H9 (cell line): Measurements from ENCODE around the gene FBXL13. TPM values are rescaled to one million over a fixed set of nuclear protein-coding genes. Genes with fewer than 3 reads are reported as not detected.

Experiments
- DNase-seq: peaks from one replicate; pipeline ENCODE4 v3.0.0-alpha.2; 2017
- H2AFZ ChIP-seq: one replicate; pipeline ENCODE4 v1.6.1; 2013; ENCODE audit warnings: mild to moderate bottlenecking, low read length, control low read depth, moderate library complexity
- H2AK5ac ChIP-seq: 2 replicates; pipeline ENCODE4 v1.6.1; 2013; ENCODE audit warnings: low read length, control low read depth, mixed read lengths; ENCODE audit not compliant: insufficient read length
- H2BK120ac ChIP-seq: one replicate; pipeline ENCODE4 v1.6.1; 2013; ENCODE audit warnings: low read depth, mild to moderate bottlenecking, low read length, control low read depth, inconsistent platforms; ENCODE audit not compliant: poor library complexity, severe bottlenecking
- H2BK12ac ChIP-seq: 2 replicates; pipeline ENCODE4 v1.6.1; 2013; ENCODE audit warnings: low read length, control low read depth, mixed read lengths, low read depth; ENCODE audit not compliant: insufficient read length
- H2BK15ac ChIP-seq: 2 replicates; pipeline ENCODE4 v1.6.1; 2013; ENCODE audit warnings: low read depth, low read length, control low read depth
- H2BK20ac ChIP-seq: one replicate; pipeline ENCODE4 v1.6.1; 2013; ENCODE audit warnings: low read depth, mild to moderate bottlenecking, low read length, control low read depth, inconsistent platforms; ENCODE audit not compliant: poor library complexity, severe bottlenecking
- H2BK5ac ChIP-seq: 2 replicates; pipeline ENCODE4 v1.6.1; 2013; ENCODE audit warnings: low read length, control low read depth, mixed read lengths; ENCODE audit not compliant: insufficient read length
- H3K14ac ChIP-seq: 2 replicates; pipeline ENCODE4 v1.6.1; 2013; ENCODE audit warnings: low read length, control low read depth; ENCODE audit not compliant: insufficient read depth
- H3K18ac ChIP-seq: 2 replicates; pipeline ENCODE4 v1.6.1; 2013; ENCODE audit warnings: low read depth, mild to moderate bottlenecking, mixed read lengths, low read length, control low read depth; ENCODE audit not compliant: insufficient read length
- H3K23ac ChIP-seq: 2 replicates; pipeline ENCODE4 v1.6.1; 2013; ENCODE audit warnings: low read length, control low read depth, mixed read lengths, low read depth; ENCODE audit not compliant: insufficient read length
- H3K23me2 ChIP-seq: 2 replicates; pipeline ENCODE4 v1.6.1; 2013; ENCODE audit warnings: low read depth, mild to moderate bottlenecking, mixed read lengths, low read length, control low read depth; ENCODE audit not compliant: insufficient read length, poor library complexity, severe bottlenecking
- H3K27ac ChIP-seq: 2 replicates; pipeline ENCODE4 v1.5.1; 2013; ENCODE audit warnings: low read length, control low read depth, mixed read lengths, low read depth; ENCODE audit not compliant: insufficient read length
- H3K27me3 ChIP-seq: 2 replicates; pipeline ENCODE4 v1.6.1; 2013; ENCODE audit warnings: low read length, control low read depth, inconsistent platforms; ENCODE audit not compliant: insufficient read depth
- H3K4ac ChIP-seq: 2 replicates; pipeline ENCODE4 v1.6.1; 2013; ENCODE audit warnings: low read depth, mild to moderate bottlenecking, control low read depth, inconsistent platforms, low read length, moderate library complexity
- H3K4me1 ChIP-seq: 2 replicates; pipeline ENCODE4 v1.6.1; 2013; ENCODE audit warnings: low read length, control low read depth, inconsistent platforms; ENCODE audit not compliant: insufficient read depth
- H3K4me2 ChIP-seq: 2 replicates; pipeline ENCODE4 v1.6.1; 2013; ENCODE audit warnings: low read length, control low read depth, mixed read lengths; ENCODE audit not compliant: insufficient read length, insufficient read depth
- H3K56ac ChIP-seq: 2 replicates; pipeline ENCODE4 v1.6.1; 2013; ENCODE audit warnings: low read depth, mild to moderate bottlenecking, mixed read lengths, low read length, control low read depth; ENCODE audit not compliant: insufficient read length
- H3K79me1 ChIP-seq: 2 replicates; pipeline ENCODE4 v1.6.1; 2013; ENCODE audit warnings: low read depth, mild to moderate bottlenecking, moderate library complexity, low read length, control low read depth, inconsistent platforms; ENCODE audit not compliant: insufficient read depth, poor library complexity, severe bottlenecking
- H3K79me2 ChIP-seq: 2 replicates; pipeline ENCODE4 v1.6.1; 2013; ENCODE audit warnings: low read length, control low read depth, inconsistent platforms; ENCODE audit not compliant: insufficient read depth
- H3K9ac ChIP-seq: 2 replicates; pipeline ENCODE4 v1.6.1; 2013; ENCODE audit warnings: low read length, control low read depth, mixed read lengths; ENCODE audit not compliant: insufficient read length; ENCODE audit errors: extremely low read depth
- H3K9me3 ChIP-seq: one replicate; pipeline ENCODE4 v1.6.1; 2013; ENCODE audit warnings: low read depth, low read length, inconsistent platforms; ENCODE audit not compliant: control insufficient read depth
- H3T11ph ChIP-seq: one replicate; pipeline ENCODE4 v1.6.1; 2013; ENCODE audit warnings: mild to moderate bottlenecking, low read length, control low read depth, inconsistent platforms
- H4K20me1 ChIP-seq: one replicate; pipeline ENCODE4 v1.6.1; 2013; ENCODE audit not compliant: control insufficient read depth, insufficient read length, insufficient read depth
- H4K5ac ChIP-seq: 2 replicates; pipeline ENCODE4 v1.6.1; 2013; ENCODE audit warnings: low read depth, mild to moderate bottlenecking, mixed read lengths, low read length, control low read depth; ENCODE audit not compliant: insufficient read length
- H4K8ac ChIP-seq: replicated peaks from 2 replicates; pipeline ENCODE4 v1.6.1; 2013; ENCODE audit warnings: low read length, control low read depth, mixed read lengths, low read depth; ENCODE audit not compliant: insufficient read length
- H4K91ac ChIP-seq: 2 replicates; pipeline ENCODE4 v1.6.1; 2013; ENCODE audit warnings: low read depth, mild to moderate bottlenecking, moderate library complexity, mixed read lengths, low read length, control low read depth; ENCODE audit not compliant: insufficient read length
- H3K27ac Mint-ChIP-seq, 3 experiments: 2 replicates in 2 of 3; 3 replicates in 1 of 3; pipeline ENCODE4 v1.8.0; 2020 to 2021; ENCODE audit warnings: mixed read lengths in 3 of 3, mild to moderate bottlenecking in 1 of 3, moderate library complexity in 1 of 3
- H3K27me3 Mint-ChIP-seq: 2 replicates; pipeline ENCODE4 v1.8.0; 2021; ENCODE audit warnings: low read depth, mild to moderate bottlenecking, moderate library complexity, mixed read lengths
- H3K36me3 Mint-ChIP-seq, 3 experiments: 2 replicates in 2 of 3; 3 replicates in 1 of 3; pipeline ENCODE4 v1.8.0; 2020 to 2021; ENCODE audit warnings: low read depth in 3 of 3, mixed read lengths in 3 of 3; ENCODE audit not compliant: insufficient read depth in 1 of 3
- H3K4me1 Mint-ChIP-seq, 2 experiments: 2 replicates each; pipeline ENCODE4 v1.8.0; 2020; ENCODE audit warnings: mixed read lengths in 2 of 2
- H3K4me3 Mint-ChIP-seq, 2 experiments: 2 replicates in 1 of 2; 3 replicates in 1 of 2; pipeline ENCODE4 v1.8.0; 2020 to 2021; ENCODE audit warnings: mild to moderate bottlenecking in 2 of 2, mixed read lengths in 2 of 2, moderate library complexity in 1 of 2
- H3K9me3 Mint-ChIP-seq, 2 experiments: 2 replicates in 1 of 2; 3 replicates in 1 of 2; pipeline ENCODE4 v1.8.0; 2020; ENCODE audit warnings: mild to moderate bottlenecking in 2 of 2, mixed read lengths in 2 of 2, moderate library complexity in 1 of 2
- WGBS: extraction: QIAGEN DNeasy Blood & Tissue Kit; methylation state at CpG from one replicate; pipeline ENCODE4 v1.1.7; 2013; ENCODE audit warnings: missing lambda C conversion rate, low lambda C conversion rate, mixed read lengths; ENCODE audit not compliant: insufficient read length; ENCODE audit errors: extremely low coverage; 5-methylcytosine and 5-hydroxymethylcytosine counted together
- total RNA-seq: library from RNA; stranded (reverse); gene quantifications from 2 replicates; pipeline ENCODE4 v1.2.1, GENCODE V29; 2021
- TF ChIP-seq, protein P1 (sequence below): fragments of 200-600 bp; sonication (generic); conservative IDR thresholded peaks from 3 replicates; pipeline ENCODE4 v1.8.0; 2021; ENCODE audit warnings: antibody characterized with exemption, mild to moderate bottlenecking

FBXL13 gene
- total RNA-seq, 1 experiment from 2014 or later, result 4.4 TPM

DNA sequence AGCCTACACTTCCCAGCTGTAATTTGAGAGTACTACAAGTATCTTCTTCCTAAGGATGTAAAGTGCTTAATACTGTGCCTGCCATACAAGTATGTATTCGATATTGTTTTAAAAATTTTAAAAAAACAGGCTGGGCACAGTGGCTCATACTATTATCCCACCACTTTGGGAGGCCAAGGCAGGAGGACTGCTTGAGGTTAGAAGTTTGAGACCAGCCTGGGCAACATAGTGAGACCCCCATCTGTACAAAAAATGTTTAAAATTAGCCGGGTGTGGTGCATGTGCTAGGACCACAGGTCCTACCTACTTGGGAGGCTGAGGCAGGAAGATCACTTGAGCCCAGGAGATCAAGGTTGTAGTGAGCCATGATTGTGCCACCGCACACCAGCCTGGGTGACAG is 8.6 kb upstream of the FBXL13 start:
- Mint-ChIP-seq H3K9me3 (no peaks in the 10 kb centered on the region), H3K27me3 (no peaks in the 10 kb centered on the region), H3K4me1 (peaks cover 12 to 14% of the 10 kb centered on the region in 2 experiments), H3K27ac (no peak overlapping the region), H3K36me3 (peaks cover 5 to 42% (median 34%) of the 10 kb centered on the region in 3 experiments; a peak in 6 of 7 replicates), H3K4me3 (no peak overlapping the region)
- Histone ChIP-seq H3K79me1 (no peaks in the 10 kb centered on the region), H3K14ac (no peak overlapping the region), H3K4me1 (no peaks in the 10 kb centered on the region; the same call in 1 of the 2 replicates), H2BK5ac (no peak overlapping the region), H3K23me2 (no peaks in the 10 kb centered on the region), H2AFZ (no peak overlapping the region), H3K79me2 (no peaks in the 10 kb centered on the region), H3K9me3 (no peaks in the 10 kb centered on the region), H2BK20ac (no peak overlapping the region), H2BK120ac (no peak overlapping the region), H4K5ac (no peak overlapping the region), H3K27me3 (no peaks in the 10 kb centered on the region), H3K4me2 (no peak overlapping the region), H3K9ac (no peak overlapping the region), H4K8ac (no peak overlapping the region), H2BK15ac (no peak overlapping the region), H2BK12ac (no peak overlapping the region), H3K27ac (no peak overlapping the region), H3K56ac (no peak overlapping the region), H3K4ac (no peak overlapping the region), H3T11ph (no peak overlapping the region), H3K23ac (no peak overlapping the region), H3K18ac (no peak overlapping the region), H4K91ac (no peak overlapping the region), H4K20me1 (no peaks in the 10 kb centered on the region), H2AK5ac (no peak overlapping the region)
- no CpG with 5 or more reads among the region's 3 CpGs for WGBS
- DNase-seq, result no peak
- TF ChIP-seq, protein P1, sequence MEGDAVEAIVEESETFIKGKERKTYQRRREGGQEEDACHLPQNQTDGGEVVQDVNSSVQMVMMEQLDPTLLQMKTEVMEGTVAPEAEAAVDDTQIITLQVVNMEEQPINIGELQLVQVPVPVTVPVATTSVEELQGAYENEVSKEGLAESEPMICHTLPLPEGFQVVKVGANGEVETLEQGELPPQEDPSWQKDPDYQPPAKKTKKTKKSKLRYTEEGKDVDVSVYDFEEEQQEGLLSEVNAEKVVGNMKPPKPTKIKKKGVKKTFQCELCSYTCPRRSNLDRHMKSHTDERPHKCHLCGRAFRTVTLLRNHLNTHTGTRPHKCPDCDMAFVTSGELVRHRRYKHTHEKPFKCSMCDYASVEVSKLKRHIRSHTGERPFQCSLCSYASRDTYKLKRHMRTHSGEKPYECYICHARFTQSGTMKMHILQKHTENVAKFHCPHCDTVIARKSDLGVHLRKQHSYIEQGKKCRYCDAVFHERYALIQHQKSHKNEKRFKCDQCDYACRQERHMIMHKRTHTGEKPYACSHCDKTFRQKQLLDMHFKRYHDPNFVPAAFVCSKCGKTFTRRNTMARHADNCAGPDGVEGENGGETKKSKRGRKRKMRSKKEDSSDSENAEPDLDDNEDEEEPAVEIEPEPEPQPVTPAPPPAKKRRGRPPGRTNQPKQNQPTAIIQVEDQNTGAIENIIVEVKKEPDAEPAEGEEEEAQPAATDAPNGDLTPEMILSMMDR, result no peak
